ENCODE data around the gene IL22. TPM values are rescaled to one million over a fixed set of nuclear protein-coding genes. Genes with fewer than 3 reads are reported as not detected.

Gene IL22
- total and polyA plus RNA-seq, 2 of the 8 experiments (the other 6 are each of a cell fraction or from before 2014, with no cell fraction given) = not detected

- Histone ChIP-seq H2BK15ac (ENCODE audit: low read length) (no peak overlapping the region), H3K79me2 (ENCODE audit: control insufficient read depth in 1 of 2, insufficient read depth in 2 of 2, low read length in 2 of 2) (no peaks in the 10 kb centered on the region), H2AK5ac (ENCODE audit: low read depth, low read length) (no peak overlapping the region), H3K27me3 (replicated peaks in 1 of 4; ENCODE audit: control insufficient read depth in 3 of 4, extremely low read depth in 1 of 4, insufficient read depth in 3 of 4, low read length in 3 of 4) (no peaks in the 10 kb centered on the region), H3K4me2 (ENCODE audit: insufficient read depth in 1 of 2, low read depth in 2 of 2, low read length in 2 of 2) (no peak overlapping the region), H3K23ac (ENCODE audit: insufficient read length) (no peak overlapping the region), H2BK120ac (replicated peaks; ENCODE audit: low read depth, low read length) (no peak overlapping the region), H2BK20ac (ENCODE audit: low read length) (no peak overlapping the region), H2BK5ac (ENCODE audit: low read depth, low read length) (no peak overlapping the region), H3K4me1 (replicated peaks in 1 of 4; ENCODE audit: control insufficient read depth in 3 of 4, insufficient read depth in 4 of 4, low read length in 3 of 4) (peaks cover 0 to 6% (median 3%) of the 10 kb centered on the region in 4 experiments; a peak in 4 of 7 replicates), H3K4me3 (ENCODE audit: extremely low read depth in 1 of 4, insufficient read depth in 2 of 4, low read depth in 3 of 4, low read length in 4 of 4) (no peak overlapping the region), H3K23me2 (ENCODE audit: low read depth, low read length) (no peaks in the 10 kb centered on the region), H3K56ac (replicated peaks; ENCODE audit: insufficient read length, low read depth, low read length) (no peak overlapping the region), H3K9me3 (ENCODE audit: insufficient read depth in 2 of 2, low read depth in 1 of 2, low read length in 1 of 2) (no peaks in the 10 kb centered on the region), H2BK12ac (ENCODE audit: low read depth, low read length) (no peak overlapping the region), H4K91ac (replicated peaks; ENCODE audit: insufficient read length, low read length) (no peak overlapping the region), H2AFZ (ENCODE audit: low read length) (no peak overlapping the region), H4K20me1 (replicated peaks in 1 of 2; ENCODE audit: control insufficient read depth in 1 of 2, insufficient read depth in 2 of 2, low read length in 2 of 2) (no peaks in the 10 kb centered on the region), H3K9ac (replicated peaks in 1 of 4; ENCODE audit: extremely low read depth in 1 of 4, low read depth in 3 of 4, low read length in 3 of 4) (no peak overlapping the region), H3K36me3 (ENCODE audit: control insufficient read depth in 2 of 4, insufficient read depth in 4 of 4, low read length in 3 of 4) (no peaks in the 10 kb centered on the region), H3K4ac (replicated peaks; ENCODE audit: insufficient read length, low read depth, low read length) (no peak overlapping the region), H4K8ac (ENCODE audit: extremely low read depth, insufficient read depth, low read length) (no peak overlapping the region), H3K14ac (ENCODE audit: insufficient read length) (no peak overlapping the region), H4K5ac (ENCODE audit: insufficient read length, low read depth, low read length) (no peak overlapping the region), H3K27ac (ENCODE audit: low read depth, low read length) (no peak overlapping the region), H3K79me1 (ENCODE audit: low read depth, low read length) (no peaks in the 10 kb centered on the region), H3K18ac (ENCODE audit: extremely low read depth, low read length) (no peak overlapping the region)
- ChIA-PET POLR2A (ENCODE audit: partially characterized antibody) (no interaction called here), CTCF (ENCODE audit: partially characterized antibody) (interaction anchor here (1.0 kb wide), 1 partner anchor 163 kb away, joined by 3 read pairs; no protein-coding TSS in a partner anchor)
- DNase-seq (ENCODE audit: low read depth in 1 of 2, low spot score in 2 of 2) (no peak), FAIRE-seq (no peak)
- WGBS, 2 experiments (ENCODE audit: extremely low coverage in 1 of 2, insufficient coverage in 1 of 2, insufficient read length in 1 of 2, insufficient replicate concordance in 2 of 2, low coverage in 1 of 2, low lambda C conversion rate in 2 of 2, missing lambda C conversion rate in 1 of 2) = 95% methylated on average over 5 of the region's 5 CpGs; no CpG with 5 or more reads in 1 of the 2 experiments
- TF ChIP-seq FOSL1 (IDR thresholded peaks at IDR 0.05; ENCODE audit: insufficient read depth, low read depth, low read length) = no peak
Measured at GRCh38 chr12:68203460-68203875, 49.9 kb downstream of the IL22 start.
